Measurements from ENCODE around the gene MOCS2.

The MOCS2 gene

DNA sequence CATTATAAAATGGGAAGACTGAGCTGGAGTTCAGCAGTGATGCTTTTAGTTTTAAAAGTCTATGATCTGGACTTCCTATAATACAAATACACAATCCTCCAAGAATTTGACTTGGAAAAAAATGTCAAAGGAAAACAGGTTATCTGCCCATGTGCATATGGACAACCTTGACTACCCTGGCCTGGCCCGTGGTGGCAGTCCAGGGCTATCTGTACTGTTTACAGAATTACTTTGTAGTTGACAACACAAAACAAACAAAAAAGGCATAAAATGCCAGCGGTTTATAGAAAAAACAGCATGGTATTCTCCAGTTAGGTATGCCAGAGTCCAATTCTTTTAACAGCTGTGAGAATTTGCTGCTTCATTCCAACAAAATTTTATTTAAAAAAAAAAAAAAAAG lies 17.3 kb downstream of the MOCS2 start:
- no peak for DNase-seq

GRCh38 chr5:53091289-53091688 lies 18.3 kb downstream of the MOCS2 start:
- DNase-seq, result peak; percentile 26

GRCh38 chr5:53090229-53090628 lies 19.3 kb downstream of the MOCS2 start:
- DNase-seq, result no peak

GRCh38 chr5:53089481-53089991 lies 20.0 kb downstream of the MOCS2 start:
- no peak for DNase-seq

- DNase-seq, result no peak
These were observed 21.9 kb downstream of the MOCS2 start for GRCh38 chr5:53087621-53088121.

DNA sequence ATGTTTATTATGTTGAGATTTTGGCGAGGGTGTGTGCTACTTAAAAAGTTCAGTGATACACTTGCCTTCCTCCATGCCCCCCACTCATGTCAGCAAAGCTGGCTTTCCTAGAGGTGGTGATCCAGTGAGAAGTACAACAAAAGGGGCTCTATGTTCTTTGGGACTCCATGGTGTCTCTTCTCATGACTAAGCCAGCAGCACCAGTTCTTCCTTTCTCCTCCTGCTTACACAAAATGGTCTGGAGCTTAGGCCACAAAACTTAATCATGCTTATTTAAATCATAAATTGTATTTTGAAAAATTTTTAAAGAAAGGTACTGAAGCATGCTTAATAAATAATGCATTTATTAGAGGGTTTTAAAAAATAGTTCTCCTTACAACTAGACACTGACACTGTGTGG lies 22.4 kb downstream of the MOCS2 start:
- DNase-seq, result no peak

DNA sequence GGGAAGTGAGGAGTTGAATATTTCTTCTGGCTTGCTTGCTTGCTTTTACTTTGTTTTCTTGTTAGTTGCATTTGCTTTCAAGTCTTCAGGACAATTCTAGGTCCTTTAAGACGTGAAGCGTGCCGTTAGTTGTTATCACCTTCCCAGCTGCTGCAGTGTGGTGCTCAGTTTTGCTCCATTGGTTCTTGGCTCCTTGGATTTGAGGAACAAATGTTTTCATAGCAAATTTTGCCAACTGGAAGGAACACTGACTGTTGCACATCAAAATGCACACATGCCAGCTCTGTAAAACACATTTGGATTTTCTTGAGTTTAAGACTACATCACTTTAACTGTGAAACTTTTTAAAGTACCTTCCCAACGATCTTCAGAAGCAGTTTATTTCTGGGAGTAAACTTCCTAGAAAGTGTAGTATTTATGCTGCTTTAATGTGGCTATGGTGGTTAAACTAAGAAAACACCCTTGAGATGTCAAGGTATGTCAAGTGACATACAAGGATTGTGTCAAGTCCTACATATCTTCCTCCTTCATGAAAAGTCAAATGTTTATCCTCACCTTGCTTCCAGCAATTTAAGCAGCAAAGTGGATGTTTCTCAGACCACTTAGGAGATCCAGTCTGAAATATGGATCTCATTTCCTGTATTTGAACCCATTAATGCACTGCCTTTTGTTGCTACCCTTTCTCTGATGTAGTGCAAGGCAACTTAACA lies 24.9 kb downstream of the MOCS2 start:
- no peak for DNase-seq

- DNase-seq, result no peak
These were observed 25.6 kb downstream of the MOCS2 start for GRCh38 chr5:53083927-53084326.

DNA sequence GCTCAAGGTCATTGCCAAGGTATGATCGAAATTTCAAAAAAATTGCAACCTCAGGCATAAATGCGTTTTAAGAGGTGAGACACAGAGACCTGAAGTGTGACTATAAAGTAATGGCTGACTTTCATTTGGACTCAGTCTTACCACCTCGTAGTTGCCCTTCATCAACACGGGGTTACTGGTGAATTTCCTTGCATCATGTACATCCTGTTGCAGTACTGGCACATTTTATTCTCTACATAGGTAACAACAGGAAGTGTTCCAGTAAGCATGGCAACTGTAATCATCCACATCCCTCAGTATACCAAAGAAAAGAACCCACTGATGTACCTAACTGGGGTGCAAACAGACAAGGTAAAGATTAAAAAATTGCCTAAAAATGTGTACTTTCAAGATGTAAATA lies 29.3 kb downstream of the MOCS2 start:
- DNase-seq, result no peak

DNA sequence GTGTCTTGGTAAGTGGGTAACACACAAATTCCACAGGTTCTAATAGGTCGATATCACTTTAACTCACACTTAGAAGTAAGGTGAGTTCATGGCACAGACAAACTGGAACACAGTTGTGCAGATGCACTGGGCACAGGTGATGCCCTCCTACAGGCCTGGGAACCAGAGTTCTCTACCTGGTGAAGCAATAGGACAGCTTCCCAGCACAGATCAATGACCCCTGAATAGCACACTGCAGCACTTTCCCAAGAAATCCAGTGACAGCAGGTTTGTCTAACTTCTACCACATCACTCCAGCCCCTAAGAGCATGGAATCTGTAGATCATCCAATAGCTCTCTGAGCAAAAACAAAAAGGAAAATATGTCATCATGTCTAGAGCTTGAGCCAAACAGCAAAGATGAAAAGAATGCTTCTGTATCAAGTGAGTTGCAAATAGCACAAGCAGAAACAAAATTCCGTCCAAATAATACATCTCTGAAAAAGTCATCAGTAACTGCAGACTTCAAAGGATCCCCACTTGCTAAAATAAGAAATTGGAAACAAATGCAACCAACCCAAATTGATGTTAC lies 33.5 kb downstream of the MOCS2 start:
- no peak for DNase-seq

GRCh38 chr5:53073348-53073747 lies 36.2 kb downstream of the MOCS2 start:
- no peak for DNase-seq

GRCh38 chr5:53071738-53072137 lies 37.8 kb downstream of the MOCS2 start:
- no peak for DNase-seq

DNA sequence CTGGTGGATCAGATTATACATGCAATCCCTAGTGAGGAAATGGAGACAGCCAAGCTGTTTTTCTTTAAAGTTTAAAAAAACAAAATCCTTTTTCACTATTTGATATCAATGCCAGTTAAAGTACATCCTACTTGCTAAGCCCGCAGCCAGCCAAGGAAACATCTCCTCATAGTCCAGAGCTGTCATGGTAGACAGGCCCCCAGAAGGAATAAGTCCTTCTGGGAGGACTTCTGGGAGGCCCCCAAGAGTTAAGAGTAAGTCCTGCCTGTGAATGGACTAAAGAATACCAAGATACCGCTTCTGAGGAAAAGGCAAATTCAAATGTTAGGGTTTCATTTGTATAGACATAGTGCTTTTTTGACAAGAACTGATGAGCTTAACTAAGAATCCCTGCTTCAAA lies 38.3 kb downstream of the MOCS2 start:
- no peak for DNase-seq

- DNase-seq, result no peak
These were observed 39.9 kb downstream of the MOCS2 start for GRCh38 chr5:53069626-53070025.

DNA sequence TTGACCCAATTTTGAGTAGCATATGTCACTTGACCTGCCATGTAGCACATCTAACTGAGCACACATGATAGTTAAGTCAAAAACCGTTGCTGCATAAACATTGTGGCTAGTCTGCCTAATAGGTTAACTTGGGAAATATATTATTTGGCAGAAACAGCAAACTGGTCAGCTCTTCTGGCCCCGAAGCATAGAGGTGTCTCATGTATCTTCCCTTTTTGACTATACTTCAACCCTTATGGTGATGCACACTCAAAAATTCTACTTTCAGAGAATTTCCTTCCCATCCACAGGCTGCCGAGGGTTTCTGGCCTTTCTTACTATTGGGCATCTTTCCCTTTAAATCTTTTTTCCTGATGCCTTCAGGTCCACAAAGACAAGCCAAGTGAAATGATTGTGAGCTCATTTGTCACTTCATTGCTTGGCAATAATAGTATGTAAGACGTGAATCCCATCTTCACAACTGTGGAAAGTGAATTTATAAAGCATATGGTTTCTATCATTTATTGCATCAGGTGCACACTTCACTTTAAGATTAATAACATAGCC lies 41.2 kb downstream of the MOCS2 start:
- DNase-seq, result no peak

- no peak for DNase-seq
These were observed 41.9 kb downstream of the MOCS2 start for GRCh38 chr5:53067641-53068040.

DNA sequence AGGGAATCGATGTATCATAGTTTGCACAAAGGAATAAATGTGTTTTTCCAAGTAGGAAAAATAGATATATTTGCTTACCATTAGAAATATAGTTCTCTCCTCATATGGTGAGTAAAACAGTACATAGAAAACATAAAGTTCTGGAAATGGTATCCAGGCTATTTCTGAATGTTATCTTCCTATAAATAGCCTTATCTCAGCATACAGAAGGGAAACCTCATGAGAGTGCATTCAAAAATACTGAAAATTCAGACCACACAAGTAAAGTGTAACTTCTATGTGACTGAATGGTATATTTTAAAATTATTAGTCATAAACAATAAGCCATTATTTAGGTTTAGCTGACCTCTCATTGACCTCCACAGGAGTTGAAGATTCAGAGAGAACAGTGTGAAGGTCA lies 43.5 kb downstream of the MOCS2 start:
- no peak for DNase-seq

GRCh38 chr5:53063791-53064190 lies 45.8 kb downstream of the MOCS2 start:
- DNase-seq, result no peak

- DNase-seq, result no peak
These were observed 46.4 kb downstream of the MOCS2 start for GRCh38 chr5:53063176-53063575.

DNA sequence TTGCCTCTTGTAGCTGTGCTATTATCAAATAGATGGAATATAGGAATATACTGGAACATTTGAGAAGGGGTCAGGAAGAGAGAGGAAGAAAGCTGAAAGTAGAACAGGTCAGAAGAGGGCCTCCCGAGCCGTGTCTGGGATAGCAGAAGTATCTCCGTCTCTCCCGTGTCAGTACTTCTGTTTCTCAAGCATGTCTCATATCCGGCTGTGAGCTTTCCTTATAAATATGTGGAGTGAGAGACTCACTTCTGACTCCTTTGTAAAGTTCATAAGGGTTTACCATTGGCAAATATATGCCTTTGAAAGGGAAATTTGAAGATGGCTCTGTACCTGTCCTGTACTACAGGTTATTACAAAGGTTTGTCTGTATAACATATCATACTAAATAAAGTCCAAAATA lies 50.3 kb downstream of the MOCS2 start:
- no peak for DNase-seq

DNA sequence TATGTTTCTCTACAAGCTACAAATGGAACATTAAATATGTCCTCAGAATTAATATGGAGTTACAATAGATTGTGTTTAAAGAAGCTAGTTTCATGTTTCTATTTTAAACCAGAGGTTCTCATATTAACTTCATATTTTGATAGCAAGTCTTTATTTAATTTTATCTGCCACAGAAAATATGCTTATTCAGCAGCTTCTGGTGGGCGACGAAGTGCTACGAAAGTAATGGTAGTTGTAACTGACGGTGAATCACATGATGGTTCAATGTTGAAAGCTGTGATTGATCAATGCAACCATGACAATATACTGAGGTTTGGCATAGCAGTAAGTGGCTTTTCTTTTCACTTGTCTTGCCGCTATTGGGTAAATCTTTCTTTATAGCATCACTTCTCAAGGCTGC lies 54.2 kb downstream of the MOCS2 start:
- DNase-seq, result no peak

GRCh38 chr5:53053364-53053763 lies 56.2 kb downstream of the MOCS2 start:
- DNase-seq, result no peak

- DNase-seq, result no peak
These were observed 57.1 kb downstream of the MOCS2 start for GRCh38 chr5:53052499-53052898.

DNA sequence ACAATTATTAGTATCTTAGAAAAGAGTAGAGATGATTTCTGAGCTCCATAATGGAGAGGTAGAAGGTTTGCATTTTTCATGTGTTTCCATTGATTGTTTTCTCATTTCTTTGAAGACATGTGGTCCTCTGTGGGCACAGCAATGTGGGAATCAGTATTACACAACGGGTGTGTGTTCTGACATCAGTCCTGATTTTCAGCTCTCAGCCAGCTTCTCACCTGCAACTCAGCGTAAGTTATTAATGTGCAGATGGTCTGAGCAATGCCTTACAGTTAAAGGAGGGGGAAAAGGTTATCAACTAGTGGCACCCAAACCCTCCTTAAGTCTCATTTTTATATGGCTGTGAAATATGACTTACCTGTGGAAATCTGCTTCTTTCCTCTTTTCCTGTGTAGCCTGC lies 61.3 kb downstream of the MOCS2 start:
- no peak for DNase-seq
